Gastroesophageal sphincter (tissue), 4 donors: ENCODE data around the gene MGAT3. TPM values are rescaled to one million over a fixed set of nuclear protein-coding genes. Genes with fewer than 3 reads are reported as not detected.
A peak's percentile ranks its signal among the peaks of the same experiment; 100 is the strongest.

Experiments
- ATAC-seq: fragments of 150-250 bp; one replicate; pipeline ENCODE4 v1.9.1; 2016; ENCODE audit warnings: mild to moderate bottlenecking, moderate library complexity
- H3K27ac ChIP-seq, 4 donors: fragments of 200-600 bp; sonication (generic) in 3 of 4; 1 replicate in 3 of 4; 2 replicates in 1 of 4; pipeline ENCODE4 v1.5.1; 2016 to 2019
- H3K27me3 ChIP-seq: fragments of 200-600 bp; sonication (generic); one replicate; pipeline ENCODE4 v1.5.1; 2019
- H3K36me3 ChIP-seq, 2 donors: fragments of 200-600 bp; sonication (generic); one replicate each; pipeline ENCODE4 v1.5.1; 2019; ENCODE audit warnings: control low read depth in 1 of 2
- H3K4me1 ChIP-seq, 3 donors: fragments of 200-600 bp; sonication (generic); 1 replicate in 2 of 3; 2 replicates in 1 of 3; pipeline ENCODE4 v1.5.1; 2016 to 2019; ENCODE audit warnings: control low read depth in 2 of 3
- H3K4me3 ChIP-seq, 2 donors: fragments of 200-600 bp; sonication (generic); one replicate each; pipeline ENCODE4 v1.5.1; 2019; ENCODE audit warnings: mild to moderate bottlenecking in 1 of 2, moderate library complexity in 1 of 2
- H3K9me3 ChIP-seq, 3 donors: fragments of 200-600 bp; sonication (generic); one replicate each; pipeline ENCODE4 v1.5.1; 2017 to 2019; ENCODE audit warnings: control low read depth in 2 of 3
- EP300 ChIP-seq: sonication (generic); formaldehyde crosslinking; IDR thresholded peaks from one replicate; pipeline ENCODE4 v1.6.1; 2017; ENCODE audit warnings: antibody characterized with exemption, mild to moderate bottlenecking
- POLR2A ChIP-seq, 2 donors: fragments of 450-650 bp; IDR thresholded peaks; one replicate each; pipeline ENCODE4 v1.6.1; 2017; ENCODE audit warnings: antibody characterized with exemption in 2 of 2, mild to moderate bottlenecking in 2 of 2, moderate library complexity in 1 of 2
- POLR2AphosphoS5 ChIP-seq: sonication (generic); formaldehyde crosslinking; IDR thresholded peaks from one replicate; pipeline ENCODE4 v1.6.1; 2017; ENCODE audit warnings: antibody characterized with exemption
- WGBS, 2 donors: methylation state at CpG; one replicate each; pipeline ENCODE4 v1.1.5; 2018; ENCODE audit warnings: low coverage in 1 of 2; 5-methylcytosine and 5-hydroxymethylcytosine counted together
- total RNA-seq, 4 donors: library from RNA; depleted of rRNA; stranded (reverse); fragments of >200 nt; gene quantifications; one replicate each; pipeline ENCODE4 v1.1.0, GENCODE V29; 2016
- TF ChIP-seq, protein P1 (sequence below), 4 experiments: fragments of 200-600 bp in 2 of 4; fragments of 450-650 bp in 2 of 4; sonication (generic) in 1 of 4; IDR thresholded peaks; one replicate each; pipeline ENCODE4 v1.5.1; 2017 to 2019; ENCODE audit warnings: antibody characterized with exemption in 4 of 4, mild to moderate bottlenecking in 2 of 4, moderate library complexity in 2 of 4

MGAT3 gene
- total RNA-seq, 4 donors from 2014 or later, result 2.6 to 3.9 (median 2.9) TPM

DNA sequence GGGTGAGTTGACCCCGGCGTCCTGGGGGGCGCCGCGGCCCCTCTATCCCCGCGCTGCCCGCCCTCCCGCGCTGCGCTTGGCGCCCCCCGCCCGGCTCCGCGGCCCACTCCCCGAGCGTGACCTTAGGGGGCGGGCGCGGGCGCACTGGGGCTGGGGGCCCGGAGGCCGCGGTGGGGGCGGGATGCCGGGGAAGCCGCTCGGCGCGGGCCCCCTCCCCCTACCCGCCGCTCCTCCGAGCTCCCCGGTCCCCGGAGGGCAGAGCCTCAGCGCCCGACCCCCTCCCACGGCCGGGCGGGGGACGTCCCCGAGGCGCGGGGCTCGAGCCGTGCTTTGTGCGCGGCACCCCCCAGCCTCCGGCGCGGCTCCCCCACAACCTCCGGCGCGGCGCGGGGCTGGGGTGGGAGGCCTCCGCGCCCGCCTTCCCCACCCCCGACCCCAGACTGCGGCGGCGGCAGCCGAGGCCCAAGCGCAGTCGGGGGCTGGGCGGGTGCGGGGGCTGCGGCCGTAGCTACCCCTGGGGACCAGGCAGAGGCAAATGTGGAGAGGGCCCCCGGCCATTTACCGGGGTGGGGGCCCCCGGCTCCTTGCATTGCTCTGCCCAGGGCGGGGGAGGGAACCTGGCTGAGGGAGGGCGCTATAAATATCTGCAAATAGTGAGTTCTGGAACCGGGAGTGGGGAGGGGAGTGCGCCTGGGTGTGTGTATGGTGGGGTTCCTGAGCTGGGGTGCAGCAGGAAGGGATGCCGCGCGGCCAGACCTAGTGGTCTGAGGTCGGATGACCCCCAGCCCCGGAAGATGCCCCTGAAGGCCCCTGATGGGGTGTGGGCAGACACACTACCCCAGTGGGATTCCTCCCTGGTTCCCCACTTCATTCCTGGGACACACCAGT is 988 bp downstream of the MGAT3 start:
- no peaks in the 10 kb centered on the region for H3K9me3 ChIP-seq
- 0% methylated on average over 1 of the region's 83 CpGs; no CpG with 5 or more reads in 1 of the 2 donors for WGBS, 2 donors
- no peaks in the 10 kb centered on the region for H3K36me3 ChIP-seq
- ATAC-seq, result peak; percentile 5
- peaks cover 49% of the 10 kb centered on the region for H3K27me3 ChIP-seq
- TF ChIP-seq, protein P1, sequence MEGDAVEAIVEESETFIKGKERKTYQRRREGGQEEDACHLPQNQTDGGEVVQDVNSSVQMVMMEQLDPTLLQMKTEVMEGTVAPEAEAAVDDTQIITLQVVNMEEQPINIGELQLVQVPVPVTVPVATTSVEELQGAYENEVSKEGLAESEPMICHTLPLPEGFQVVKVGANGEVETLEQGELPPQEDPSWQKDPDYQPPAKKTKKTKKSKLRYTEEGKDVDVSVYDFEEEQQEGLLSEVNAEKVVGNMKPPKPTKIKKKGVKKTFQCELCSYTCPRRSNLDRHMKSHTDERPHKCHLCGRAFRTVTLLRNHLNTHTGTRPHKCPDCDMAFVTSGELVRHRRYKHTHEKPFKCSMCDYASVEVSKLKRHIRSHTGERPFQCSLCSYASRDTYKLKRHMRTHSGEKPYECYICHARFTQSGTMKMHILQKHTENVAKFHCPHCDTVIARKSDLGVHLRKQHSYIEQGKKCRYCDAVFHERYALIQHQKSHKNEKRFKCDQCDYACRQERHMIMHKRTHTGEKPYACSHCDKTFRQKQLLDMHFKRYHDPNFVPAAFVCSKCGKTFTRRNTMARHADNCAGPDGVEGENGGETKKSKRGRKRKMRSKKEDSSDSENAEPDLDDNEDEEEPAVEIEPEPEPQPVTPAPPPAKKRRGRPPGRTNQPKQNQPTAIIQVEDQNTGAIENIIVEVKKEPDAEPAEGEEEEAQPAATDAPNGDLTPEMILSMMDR (IDR thresholded peaks at IDR 0.05), result no peak
- TF ChIP-seq POLR2AphosphoS5 (no peak), EP300 (no peak), POLR2A (IDR thresholded peaks at IDR 0.05) (no peak)
- H3K27ac ChIP-seq, result peak overlapping the region in 3 of 4 donors; percentile 71 to 78 (median 72)
- peak overlapping the region; percentile 21 to 63 for H3K4me3 ChIP-seq
- peaks cover 0 to 31% (median 4%) of the 10 kb centered on the region in 3 donors for H3K4me1 ChIP-seq

DNA sequence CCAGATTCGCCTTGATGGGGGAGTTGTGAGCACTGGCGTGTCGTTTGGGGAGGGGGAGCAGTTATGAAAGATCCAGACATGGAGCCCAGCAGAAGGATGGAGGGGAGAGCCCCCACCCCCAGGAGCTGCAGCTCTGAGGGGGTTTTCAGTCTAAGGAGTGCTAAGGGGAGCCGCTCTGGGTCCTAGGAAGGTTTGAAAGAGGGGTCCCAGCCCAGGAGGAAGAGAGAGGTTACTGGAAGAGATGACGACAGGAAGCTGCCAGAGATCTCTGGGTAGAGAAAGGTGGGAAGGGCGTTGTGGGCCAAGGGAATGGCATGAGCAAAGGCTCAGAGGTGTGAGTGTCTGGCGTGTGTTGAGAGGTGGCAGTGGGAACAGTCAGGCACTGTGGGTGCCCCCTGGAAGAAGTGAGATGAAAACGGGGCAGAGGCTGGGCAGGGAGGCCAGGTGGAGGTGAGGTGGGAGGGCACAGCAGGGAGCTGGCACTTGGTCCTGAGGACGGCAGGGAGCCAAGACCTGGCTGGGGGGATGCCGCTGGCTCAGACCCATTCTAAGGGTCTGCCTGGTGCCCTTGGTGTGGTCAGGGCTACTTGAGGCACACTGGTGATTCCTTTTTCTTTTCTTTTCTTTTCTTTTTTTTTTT is 1.8 kb downstream of the MGAT3 start:
- ATAC-seq, result no peak
- H3K9me3 ChIP-seq, result no peaks in the 10 kb centered on the region
- H3K4me1 ChIP-seq, result peaks cover 0 to 38% (median 4%) of the 10 kb centered on the region in 3 donors
- no peaks in the 10 kb centered on the region for H3K36me3 ChIP-seq
- WGBS, 2 donors, result 67 to 84% methylated on average over 4 to 7 of the region's 10 CpGs
- H3K27ac ChIP-seq, result peak overlapping the region in 3 of 4 donors; percentile 71 to 78 (median 72)
- peaks cover 49% of the 10 kb centered on the region for H3K27me3 ChIP-seq
- TF ChIP-seq EP300, result no peak
- no peak for TF ChIP-seq POLR2A (IDR thresholded peaks at IDR 0.05)
- TF ChIP-seq POLR2AphosphoS5, result no peak
- TF ChIP-seq, protein P1 (IDR thresholded peaks at IDR 0.05), result no peak
- H3K4me3 ChIP-seq, result peak overlapping the region in 1 of 2 donors; percentile 63

DNA sequence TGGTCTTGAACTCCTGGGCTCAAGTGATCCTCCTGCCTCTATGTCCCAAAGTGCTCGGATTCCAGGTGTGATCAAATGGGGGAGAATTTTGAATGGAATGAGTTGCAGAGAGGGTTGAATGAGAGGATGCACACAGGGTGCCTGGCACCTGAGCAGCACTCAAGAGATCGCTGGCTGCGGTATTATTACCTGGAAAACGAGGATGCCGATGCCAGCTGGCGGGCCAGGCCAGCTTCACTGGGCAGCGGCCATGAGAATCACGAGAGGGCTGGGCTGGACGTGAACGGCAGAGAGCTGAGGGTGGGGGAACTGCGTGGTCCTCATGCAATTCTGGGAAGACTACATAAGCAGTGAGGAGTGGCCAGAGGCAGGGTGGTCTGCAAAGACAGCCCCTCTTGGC is 2.9 kb downstream of the MGAT3 start:
- Histone ChIP-seq H3K27ac (no peak overlapping the region), H3K27me3 (peaks cover 49% of the 10 kb centered on the region), H3K36me3 (no peaks in the 10 kb centered on the region), H3K9me3 (no peaks in the 10 kb centered on the region), H3K4me3 (no peak overlapping the region), H3K4me1 (peaks cover 0 to 46% (median 4%) of the 10 kb centered on the region in 3 donors)
- TF ChIP-seq EP300 (no peak), POLR2A (IDR thresholded peaks at IDR 0.05) (no peak), POLR2AphosphoS5 (no peak)
- TF ChIP-seq, protein P1 (IDR thresholded peaks at IDR 0.05), result no peak
- no peak for ATAC-seq
- 75 to 93% methylated on average over 3 to 8 of the region's 11 CpGs for WGBS, 2 donors

DNA sequence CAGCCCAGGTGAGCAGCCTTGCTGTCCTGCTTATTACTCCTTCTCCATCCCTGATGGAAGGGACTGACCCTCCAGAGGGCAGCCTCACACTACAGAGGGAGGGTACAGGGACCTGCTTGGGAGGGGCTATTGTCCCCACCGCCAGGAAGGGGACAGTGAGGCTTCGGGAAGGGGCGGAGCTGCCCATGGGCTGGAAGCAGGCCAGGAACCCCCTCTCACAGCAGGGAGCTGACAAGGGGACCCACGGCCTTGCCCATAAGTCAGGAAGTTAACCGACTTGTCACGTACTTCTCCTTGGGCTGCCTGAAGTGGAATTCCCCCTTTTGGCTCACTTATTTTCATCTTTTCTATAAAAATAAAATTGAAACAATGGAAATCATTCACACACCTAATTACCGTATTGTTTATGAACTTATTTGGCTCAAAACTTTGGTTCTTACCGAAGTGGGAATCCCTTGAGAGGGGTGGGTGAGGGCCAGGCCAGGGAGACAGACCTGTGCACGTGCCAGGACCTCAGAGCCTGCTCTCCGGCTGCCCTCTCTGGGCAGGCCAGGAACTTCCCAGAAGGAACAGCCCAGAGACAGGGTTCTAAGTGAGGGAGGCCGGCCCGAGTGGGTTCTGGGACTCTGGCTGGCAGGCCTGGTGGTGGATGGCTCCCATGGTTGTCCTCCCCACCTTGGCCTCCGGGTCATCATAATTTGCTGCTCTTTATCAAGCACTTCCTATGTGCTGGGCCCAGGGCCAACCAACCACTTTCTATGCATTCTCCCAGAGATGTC is 5.8 kb downstream of the MGAT3 start:
- H3K4me1 ChIP-seq, result peaks cover 0 to 49% (median 4%) of the 10 kb centered on the region in 3 donors

More for the DNA sequence above, 5.8 kb downstream of the MGAT3 start:
- no peak overlapping the region for H3K4me3 ChIP-seq
- no peaks in the 10 kb centered on the region for H3K36me3 ChIP-seq
- 40 to 54% methylated on average over 1 to 11 of the region's 13 CpGs for WGBS, 2 donors
- TF ChIP-seq EP300 (no peak), POLR2A (IDR thresholded peaks at IDR 0.05) (no peak), POLR2AphosphoS5 (peak; percentile 31)
- TF ChIP-seq, protein P1 (IDR thresholded peaks at IDR 0.05), result peak in 1 of 4 experiments; percentile 24
- H3K27ac ChIP-seq, result peak overlapping the region in 3 of 4 donors; percentile 58 to 70 (median 59)
- H3K27me3 ChIP-seq, result peaks cover 31% of the 10 kb centered on the region
- ATAC-seq, result peak; percentile 42
- H3K9me3 ChIP-seq, result no peaks in the 10 kb centered on the region
